ENCODE measurements around the gene PRMT5. TPM values are rescaled to one million over a fixed set of nuclear protein-coding genes. Genes with fewer than 3 reads are reported as not detected.

The PRMT5 gene
- total RNA-seq, 3 donors from 2014 or later = 256 to 289 (median 263) TPM

Other genes starting within 250 kb of the PRMT5 start
- gene OXA1L, start 162.7 kb downstream of the PRMT5 start, total RNA-seq = 100 to 1,000 TPM; 133 to 139 (median 138) TPM
- gene SLC7A7, start 113.9 kb downstream of the PRMT5 start, total RNA-seq = under 1 TPM; 0.16 to 0.51 (median 0.19) TPM
- 100 to 1,000 TPM; 247 to 250 (median 249) TPM for gene MRPL52, start 99.5 kb downstream of the PRMT5 start, total RNA-seq
- gene MMP14, start 92.8 kb downstream of the PRMT5 start, total RNA-seq = 1 to 10 TPM in 2 of 3 donors, under 1 TPM in 1; 0.76 to 1.6 (median 1.2) TPM
- 10 to 100 TPM; 19.3 to 33.7 (median 26.2) TPM for gene LRP10, start 57.6 kb downstream of the PRMT5 start, total RNA-seq
- gene REM2, start 46.2 kb downstream of the PRMT5 start, total RNA-seq = under 1 TPM; 0.13 to 0.27 (median 0.15) TPM
- 10 to 100 TPM; 80.4 to 90.4 (median 82.5) TPM for gene RBM23, start 10.2 kb downstream of the PRMT5 start, total RNA-seq
- 10 to 100 TPM; 28.8 to 39.7 (median 38.5) TPM for gene HAUS4, start 27.7 kb upstream of the PRMT5 start, total RNA-seq
- 1 to 10 TPM; 2.0 to 3.8 (median 2.6) TPM for gene AJUBA, start 53.2 kb upstream of the PRMT5 start, total RNA-seq
- 1 to 10 TPM; 3.6 to 5.4 (median 5.1) TPM for gene C14orf93, start 80.8 kb upstream of the PRMT5 start, total RNA-seq
- 100 to 1,000 TPM; 220 to 231 (median 227) TPM for gene PSMB5, start 105.5 kb upstream of the PRMT5 start, total RNA-seq
- not detected for gene PSMB11, start 112.8 kb upstream of the PRMT5 start, total RNA-seq
- under 1 TPM; 0.51 to 0.87 (median 0.65) TPM for gene CDH24, start 128.1 kb upstream of the PRMT5 start, total RNA-seq
- 100 to 1,000 TPM; 195 to 200 (median 196) TPM for gene ACIN1, start 165.8 kb upstream of the PRMT5 start, total RNA-seq
- gene C14orf119, start 166.1 kb upstream of the PRMT5 start, total RNA-seq = 10 to 100 TPM; 34.6 to 39.9 (median 36.9) TPM
- not detected for gene CIROP, start 175.6 kb upstream of the PRMT5 start, total RNA-seq
- not detected for gene CEBPE, start 189.9 kb upstream of the PRMT5 start, total RNA-seq

Measured in activated T-cell treated with anti-CD3 and anti-CD28 coated beads, Interleukin-2, amount 50 U/mL, for 4 hours (primary cell).